ENCODE results near the gene TAPBPL.

TAPBPL gene

DNA sequence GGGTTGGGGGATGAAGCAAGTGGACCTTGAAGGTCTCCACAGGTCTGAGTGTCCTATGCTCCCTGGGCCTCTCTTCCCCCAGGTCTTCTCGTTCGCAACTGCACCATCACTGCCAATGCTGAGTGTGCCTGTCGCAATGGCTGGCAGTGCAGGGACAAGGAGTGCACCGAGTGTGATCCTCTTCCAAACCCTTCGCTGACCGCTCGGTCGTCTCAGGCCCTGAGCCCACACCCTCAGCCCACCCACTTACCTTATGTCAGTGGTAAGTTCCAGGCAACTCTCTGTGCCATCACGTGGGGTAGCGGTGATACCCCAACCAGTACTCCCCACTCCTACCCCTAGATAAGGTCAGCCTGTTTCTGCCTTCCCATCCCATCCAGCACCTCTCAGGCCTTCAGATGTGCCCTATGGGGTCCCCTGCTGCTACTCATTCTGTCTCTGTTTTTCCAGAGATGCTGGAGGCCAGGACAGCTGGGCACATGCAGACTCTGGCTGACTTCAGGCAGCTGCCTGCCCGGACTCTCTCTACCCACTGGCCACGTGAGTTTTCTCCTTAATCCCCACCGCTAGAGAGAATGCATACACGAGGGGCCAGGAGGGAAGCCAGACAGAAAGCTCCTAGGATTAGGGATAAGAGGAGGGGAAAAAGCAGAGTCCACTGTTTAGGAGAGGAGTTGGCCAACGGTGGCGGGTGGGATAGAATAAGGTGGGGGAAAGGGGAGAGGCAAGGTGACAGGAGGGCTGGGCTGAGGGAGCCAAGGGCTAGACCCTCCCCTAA lies 1.6 kb upstream of the TAPBPL start:
- Mint-ChIP-seq H3K4me3 (peak overlapping the region; percentile 97), H3K4me1 (ENCODE audit: low read depth) (peaks cover 83% of the 10 kb centered on the region), H3K27ac (peak overlapping the region; percentile 99), H3K9me3 (no peaks in the 10 kb centered on the region), H3K27me3 (no peaks in the 10 kb centered on the region), H3K36me3 (ENCODE audit: low read depth) (peaks cover 86% of the 10 kb centered on the region)

GRCh38 chr12:6450869-6451347 lies 934 bp upstream of the TAPBPL start:
- H3K9me3 Mint-ChIP-seq = no peaks in the 10 kb centered on the region
- H3K27me3 Mint-ChIP-seq = no peaks in the 10 kb centered on the region
- H3K36me3 Mint-ChIP-seq (ENCODE audit: low read depth) = peaks cover 85% of the 10 kb centered on the region
- peak overlapping the region; percentile 99 for H3K27ac Mint-ChIP-seq
- H3K4me1 Mint-ChIP-seq (ENCODE audit: low read depth) = peaks cover 80% of the 10 kb centered on the region
- peak overlapping the region; percentile 97 for H3K4me3 Mint-ChIP-seq

DNA sequence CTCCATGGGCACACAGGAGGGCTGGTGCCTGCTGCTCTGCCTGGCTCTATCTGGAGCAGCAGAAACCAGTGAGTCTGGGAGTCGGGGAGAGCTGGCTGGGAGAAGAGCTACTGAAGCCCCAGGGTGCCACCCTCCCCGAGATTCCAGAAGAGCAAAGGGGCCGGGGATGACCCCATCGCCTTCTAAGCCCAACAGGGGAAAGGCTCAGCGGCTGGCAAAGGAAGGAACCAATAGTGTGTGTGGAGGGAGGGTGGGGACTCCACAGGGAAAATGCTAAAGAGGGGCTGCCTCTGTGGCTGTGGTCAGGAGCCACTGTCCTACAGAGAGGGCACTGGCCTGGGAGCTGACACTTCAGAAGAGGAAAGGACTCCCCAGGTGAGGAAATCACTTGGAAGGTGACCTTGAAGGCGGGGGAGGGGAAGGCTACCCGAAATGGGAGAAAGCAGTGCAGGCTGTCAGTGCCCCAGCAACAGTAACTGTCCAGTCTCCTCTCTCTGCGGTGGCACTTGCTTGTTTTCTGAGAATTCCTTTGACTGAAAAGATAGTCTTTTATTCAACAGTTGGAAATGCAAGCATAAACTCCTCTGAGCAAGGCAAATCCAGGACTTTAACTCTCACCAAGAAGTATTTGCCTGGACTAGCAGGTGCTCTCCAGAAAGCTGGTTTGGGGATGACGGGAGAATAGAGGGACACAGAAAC lies 552 bp downstream of the TAPBPL start:
- no peaks in the 10 kb centered on the region for H3K9me3 Mint-ChIP-seq
- peak overlapping the region; percentile 99 for H3K27ac Mint-ChIP-seq
- peaks cover 80% of the 10 kb centered on the region for H3K4me1 Mint-ChIP-seq (ENCODE audit: low read depth)
- no peaks in the 10 kb centered on the region for H3K27me3 Mint-ChIP-seq
- peaks cover 85% of the 10 kb centered on the region for H3K36me3 Mint-ChIP-seq (ENCODE audit: low read depth)
- peak overlapping the region; percentile 97 for H3K4me3 Mint-ChIP-seq

DNA sequence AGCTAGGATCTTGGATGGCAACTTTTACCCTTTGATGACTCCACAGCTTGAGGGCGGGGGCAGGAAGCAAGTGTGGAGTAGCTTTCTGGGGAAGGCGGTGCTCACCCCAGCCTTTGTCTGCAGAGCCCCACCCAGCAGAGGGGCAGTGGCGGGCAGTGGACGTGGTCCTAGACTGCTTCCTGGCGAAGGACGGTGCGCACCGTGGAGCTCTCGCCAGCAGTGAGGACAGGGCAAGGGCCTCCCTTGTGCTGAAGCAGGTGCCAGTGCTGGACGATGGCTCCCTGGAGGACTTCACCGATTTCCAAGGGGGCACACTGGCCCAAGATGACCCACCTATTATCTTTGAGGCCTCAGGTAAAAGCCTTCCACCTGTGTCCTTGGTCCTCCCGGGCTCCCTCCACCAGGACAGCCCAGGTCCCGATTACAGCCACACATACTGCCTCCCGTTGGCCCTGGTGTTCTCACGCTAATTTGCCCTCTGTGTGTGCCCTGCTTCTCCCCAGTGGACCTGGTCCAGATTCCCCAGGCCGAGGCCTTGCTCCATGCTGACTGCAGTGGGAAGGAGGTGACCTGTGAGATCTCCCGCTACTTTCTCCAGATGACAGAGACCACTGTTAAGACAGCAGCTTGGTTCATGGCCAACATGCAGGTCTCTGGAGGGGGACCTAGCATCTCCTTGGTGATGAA lies 1.2 kb downstream of the TAPBPL start:
- Mint-ChIP-seq H3K4me3 (peak overlapping the region; percentile 97), H3K9me3 (no peaks in the 10 kb centered on the region), H3K27ac (peak overlapping the region; percentile 99), H3K4me1 (ENCODE audit: low read depth) (peaks cover 79% of the 10 kb centered on the region), H3K27me3 (no peaks in the 10 kb centered on the region), H3K36me3 (ENCODE audit: low read depth) (peaks cover 84% of the 10 kb centered on the region)

GRCh38 chr12:6457220-6457945 lies 5.5 kb downstream of the TAPBPL start:
- Mint-ChIP-seq H3K9me3 (no peaks in the 10 kb centered on the region), H3K4me1 (ENCODE audit: low read depth) (peaks cover 92% of the 10 kb centered on the region), H3K4me3 (peak overlapping the region; percentile 3), H3K27ac (peak overlapping the region; percentile 67), H3K36me3 (ENCODE audit: low read depth) (peaks cover 95% of the 10 kb centered on the region), H3K27me3 (no peaks in the 10 kb centered on the region)

- H3K27me3 Mint-ChIP-seq = no peaks in the 10 kb centered on the region
- H3K36me3 Mint-ChIP-seq (ENCODE audit: low read depth) = peaks cover 95% of the 10 kb centered on the region
- peaks cover 93% of the 10 kb centered on the region for H3K4me1 Mint-ChIP-seq (ENCODE audit: low read depth)
- peak overlapping the region; percentile 77 for H3K27ac Mint-ChIP-seq
- H3K9me3 Mint-ChIP-seq = no peaks in the 10 kb centered on the region
- H3K4me3 Mint-ChIP-seq = peak overlapping the region; percentile 30
Measured at GRCh38 chr12:6458281-6459003, 6.6 kb downstream of the TAPBPL start.

- H3K27ac Mint-ChIP-seq = peak overlapping the region; percentile 77
- H3K4me1 Mint-ChIP-seq (ENCODE audit: low read depth) = peaks cover 93% of the 10 kb centered on the region
- no peaks in the 10 kb centered on the region for H3K27me3 Mint-ChIP-seq
Measured at GRCh38 chr12:6459004-6459337, 7.1 kb downstream of the TAPBPL start.

DNA sequence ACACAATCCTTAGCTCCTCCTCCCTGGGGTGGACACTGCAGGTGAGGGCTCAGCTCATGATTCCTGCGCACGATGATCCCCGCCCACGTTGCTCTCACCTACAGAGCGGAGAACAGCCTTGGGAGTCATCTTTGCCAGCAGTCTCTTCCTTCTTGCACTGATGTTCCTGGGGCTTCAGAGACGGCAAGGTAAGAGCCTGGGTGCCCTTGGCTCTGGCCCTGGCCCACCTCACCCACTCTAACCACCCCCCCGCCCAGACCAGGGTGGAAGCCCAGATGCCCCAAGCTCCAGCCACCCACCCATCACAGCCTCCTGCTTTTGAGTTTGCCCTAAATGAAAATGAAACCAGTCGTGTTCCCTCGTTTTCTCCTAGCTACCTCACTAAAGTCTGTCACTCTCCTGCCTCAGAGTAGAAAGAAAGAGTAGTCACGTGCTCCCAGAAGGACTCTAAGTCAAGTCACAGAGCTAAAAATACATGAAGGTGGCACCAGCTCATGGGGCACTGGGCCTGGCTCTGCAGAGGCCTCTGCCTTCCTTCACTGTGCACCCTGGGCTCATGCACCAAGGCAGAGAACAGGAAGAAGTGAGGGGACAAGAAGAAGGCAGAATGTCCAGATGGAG lies 9.0 kb downstream of the TAPBPL start:
- H3K9me3 Mint-ChIP-seq = no peaks in the 10 kb centered on the region
- H3K27me3 Mint-ChIP-seq = no peaks in the 10 kb centered on the region
- H3K4me3 Mint-ChIP-seq = peak overlapping the region; percentile 82
- H3K36me3 Mint-ChIP-seq (ENCODE audit: low read depth) = peaks cover 95% of the 10 kb centered on the region
- peak overlapping the region; percentile 97 for H3K27ac Mint-ChIP-seq
- H3K4me1 Mint-ChIP-seq (ENCODE audit: low read depth) = peaks cover 95% of the 10 kb centered on the region

More at GRCh38 chr12:6459004-6459337, 7.1 kb downstream of the TAPBPL start:
- H3K4me3 Mint-ChIP-seq = peak overlapping the region; percentile 30
- H3K9me3 Mint-ChIP-seq = no peaks in the 10 kb centered on the region
- H3K36me3 Mint-ChIP-seq (ENCODE audit: low read depth) = peaks cover 95% of the 10 kb centered on the region

DNA sequence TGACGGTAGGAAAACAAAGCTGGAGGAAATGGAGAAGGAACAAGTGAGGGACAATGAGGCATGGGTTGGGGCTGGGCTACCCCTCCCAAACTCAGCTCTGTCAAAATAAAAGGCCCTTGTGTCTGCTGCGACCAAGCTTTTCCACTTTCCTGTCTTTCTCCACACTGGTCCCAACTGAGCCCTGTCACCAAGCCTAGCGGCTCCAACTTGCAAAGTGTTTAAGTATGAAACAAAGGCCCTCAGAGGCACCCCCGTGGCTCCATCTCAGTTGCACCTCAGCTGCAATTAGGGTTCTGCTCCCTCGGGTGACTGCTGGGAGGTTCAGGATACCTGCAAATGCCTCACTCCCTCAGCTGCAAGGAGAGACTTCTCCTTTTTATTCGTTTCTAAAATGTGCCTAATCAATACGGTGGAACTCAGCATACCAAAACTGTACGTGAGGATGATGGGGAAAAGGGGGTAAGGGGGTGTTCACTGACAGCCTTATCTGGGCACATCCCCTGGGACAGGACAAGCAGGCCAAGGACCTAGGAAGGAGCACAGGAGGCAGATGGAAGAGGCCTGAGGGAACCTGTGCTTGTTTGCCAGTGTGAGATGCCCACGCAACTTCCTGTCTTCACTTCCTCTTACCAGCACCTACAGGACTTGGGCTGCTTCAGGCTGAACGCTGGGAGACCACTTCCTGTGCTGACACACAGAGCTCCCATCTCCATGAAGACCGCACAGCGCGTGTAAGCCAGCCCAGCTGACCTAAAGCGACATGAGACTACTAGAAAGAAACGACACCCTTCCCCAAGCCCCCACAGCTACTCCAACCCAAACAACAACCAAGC lies 9.8 kb downstream of the TAPBPL start:
- Mint-ChIP-seq H3K36me3 (ENCODE audit: low read depth) (peaks cover 95% of the 10 kb centered on the region), H3K4me3 (peak overlapping the region; percentile 82), H3K27ac (peak overlapping the region; percentile 97), H3K9me3 (no peaks in the 10 kb centered on the region), H3K4me1 (ENCODE audit: low read depth) (peaks cover 95% of the 10 kb centered on the region), H3K27me3 (no peaks in the 10 kb centered on the region)

DNA sequence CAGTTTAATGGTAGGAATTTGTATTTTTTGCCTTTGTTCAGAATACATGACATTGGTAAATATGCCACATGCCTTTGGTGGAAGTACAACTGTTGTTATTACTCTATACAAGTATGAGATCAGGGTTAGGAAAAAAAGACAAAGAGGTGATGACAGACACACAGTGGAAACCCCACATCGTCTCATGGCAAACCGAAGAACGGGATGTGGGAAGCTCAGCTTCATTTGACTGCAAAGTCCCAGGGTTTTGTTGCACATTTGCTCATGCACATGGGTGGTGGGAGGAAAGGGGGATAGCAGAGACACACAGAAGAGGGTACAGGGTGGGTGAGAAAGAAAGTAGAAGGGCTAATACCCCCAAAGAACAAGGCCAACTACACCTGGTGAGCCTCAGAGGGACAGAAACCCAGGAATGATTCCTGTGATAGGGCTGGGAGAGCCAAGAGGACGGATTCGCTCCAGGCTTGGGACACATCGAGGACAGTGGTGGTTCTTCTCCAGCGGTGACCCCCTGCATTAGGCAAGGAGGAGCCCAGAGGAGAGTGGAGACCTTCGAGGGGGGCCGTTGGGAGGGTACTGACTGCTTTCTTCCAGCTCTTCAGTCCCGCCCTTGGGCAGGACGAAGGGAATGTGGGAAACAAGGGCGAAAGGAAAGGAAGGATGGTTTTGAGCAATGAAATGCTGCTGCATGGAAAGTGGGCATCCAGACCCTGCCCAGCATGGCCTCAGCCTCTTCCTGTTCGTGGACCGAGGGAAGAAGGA lies 10.6 kb downstream of the TAPBPL start:
- no peaks in the 10 kb centered on the region for H3K9me3 Mint-ChIP-seq
- peaks cover 95% of the 10 kb centered on the region for H3K4me1 Mint-ChIP-seq (ENCODE audit: low read depth)
- peaks cover 95% of the 10 kb centered on the region for H3K36me3 Mint-ChIP-seq (ENCODE audit: low read depth)
- peak overlapping the region; percentile 97 for H3K27ac Mint-ChIP-seq
- no peaks in the 10 kb centered on the region for H3K27me3 Mint-ChIP-seq
- peak overlapping the region; percentile 82 for H3K4me3 Mint-ChIP-seq

DNA sequence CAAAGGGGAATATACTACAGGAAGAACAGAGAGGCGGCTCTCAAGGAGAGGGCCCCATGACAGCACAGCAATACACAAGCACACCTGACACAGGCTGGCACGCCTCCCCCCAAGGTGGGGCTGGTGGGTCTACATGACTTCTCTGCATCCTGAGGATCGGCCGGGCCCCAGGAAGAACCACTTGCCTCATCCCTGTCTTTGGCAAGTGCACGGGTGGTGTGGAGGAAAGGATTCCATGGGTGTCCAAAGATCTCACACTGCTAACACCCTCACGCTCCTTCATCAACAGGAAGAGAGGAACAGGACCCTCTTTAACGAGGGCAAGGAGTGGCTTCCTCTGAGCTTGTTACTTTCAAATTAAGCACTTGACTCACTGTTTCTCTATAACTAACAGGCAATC lies 11.4 kb downstream of the TAPBPL start:
- Mint-ChIP-seq H3K4me1 (ENCODE audit: low read depth) (peaks cover 97% of the 10 kb centered on the region), H3K9me3 (no peaks in the 10 kb centered on the region), H3K36me3 (ENCODE audit: low read depth) (peaks cover 96% of the 10 kb centered on the region), H3K4me3 (peak overlapping the region; percentile 82), H3K27ac (peak overlapping the region; percentile 97), H3K27me3 (no peaks in the 10 kb centered on the region)

DNA sequence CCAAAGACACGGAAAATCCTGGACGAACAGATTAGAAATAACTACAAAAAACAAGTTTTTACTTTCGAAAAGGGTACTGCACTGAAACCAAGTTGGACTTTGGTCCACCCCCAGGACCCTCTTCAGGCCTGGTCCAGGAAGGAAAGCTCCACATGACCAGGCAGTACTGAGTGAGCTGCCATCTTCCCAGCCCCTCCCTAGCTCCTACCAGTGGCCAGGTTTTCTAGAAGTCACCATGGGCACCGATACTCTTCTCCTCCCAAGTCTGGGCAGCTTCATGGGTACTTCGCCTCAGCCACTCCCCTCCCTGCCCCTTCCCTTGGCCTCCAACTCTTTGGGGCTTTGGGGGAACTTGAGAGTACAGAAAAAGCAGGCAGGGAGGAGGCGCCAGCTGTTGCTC lies 12.0 kb downstream of the TAPBPL start:
- no peaks in the 10 kb centered on the region for H3K27me3 Mint-ChIP-seq
- H3K9me3 Mint-ChIP-seq = no peaks in the 10 kb centered on the region
- H3K27ac Mint-ChIP-seq = peak overlapping the region; percentile 97
- peaks cover 97% of the 10 kb centered on the region for H3K4me1 Mint-ChIP-seq (ENCODE audit: low read depth)
- peak overlapping the region; percentile 82 for H3K4me3 Mint-ChIP-seq
- peaks cover 96% of the 10 kb centered on the region for H3K36me3 Mint-ChIP-seq (ENCODE audit: low read depth)

Measured in stimulated activated naive CD8-positive, alpha-beta T cell treated with anti-CD3 and anti-CD28 coated beads, Interleukin-15, Interleukin-2, amounts not matched to agents 100 ng/mL and 50 ng/mL, for 24 hours (primary cell).